OCI-LY7 (cell line): Measurements from ENCODE around the gene HTR3D. TPM values are rescaled to one million over a fixed set of nuclear protein-coding genes. Genes with fewer than 3 reads are reported as not detected.

Experiments used
- Bru-seq: library from RNA; stranded (reverse); fragments of 400-500 nt; gene quantifications from one replicate; lab custom pipeline; 2021; lab: Mats Ljungman, UMichigan
- BruChase-seq, 2 experiments: library from RNA; stranded (reverse); fragments of 400-500 nt; gene quantifications; one replicate each; lab custom pipeline; 2021; lab: Mats Ljungman, UMichigan
- BruUV-seq: library from RNA; stranded (reverse); fragments of 400-500 nt; replicated peaks from 2 replicates; lab custom pipeline; 2021; lab: Mats Ljungman, UMichigan
- CTCF ChIA-PET: fragments of 300-600 bp; sonication (Branson Sonifier 250); formaldehyde crosslinking; loops from one replicate; lab custom pipeline; 2022; ENCODE audit warnings: antibody characterized with exemption; ENCODE audit not compliant: unreplicated experiment; lab: Charles Lee
- POLR2A ChIA-PET: fragments of 300-600 bp; sonication (Branson Sonifier 250); formaldehyde crosslinking; loops from one replicate; lab custom pipeline; 2022; ENCODE audit warnings: antibody characterized with exemption; lab: Charles Lee
- DNase-seq: peaks from one replicate; pipeline ENCODE4 v3.0.0-alpha.2; 2015; ENCODE audit warnings: low spot score
- H2AFZ ChIP-seq: fragments of 200-600 bp; sonication (generic), shearing (Covaris generic); 2 replicates; pipeline ENCODE4 v1.6.1; 2014; ENCODE audit warnings: mild to moderate bottlenecking, antibody characterized with exemption, low read length, moderate library complexity
- H3K27ac ChIP-seq: fragments of 200-600 bp; sonication (generic); 2 replicates; pipeline ENCODE4 v1.5.1; 2014; ENCODE audit warnings: mixed run types, low read depth, mild to moderate bottlenecking, moderate library complexity, low read length, inconsistent platforms; ENCODE audit not compliant: poor library complexity, severe bottlenecking
- H3K36me3 ChIP-seq: fragments of 200-600 bp; sonication (generic); 2 replicates; pipeline ENCODE4 v1.6.1; 2014; ENCODE audit warnings: mild to moderate bottlenecking, antibody characterized with exemption, low read length, moderate library complexity, mixed read lengths; ENCODE audit not compliant: insufficient read depth
- H3K4me1 ChIP-seq: fragments of 200-600 bp; sonication (generic); 2 replicates; pipeline ENCODE4 v1.5.1; 2014; ENCODE audit warnings: mild to moderate bottlenecking, low read length; ENCODE audit not compliant: insufficient read depth, poor library complexity, severe bottlenecking
- H3K4me2 ChIP-seq: fragments of 200-600 bp; sonication (generic); 2 replicates; pipeline ENCODE4 v1.6.1; 2014; ENCODE audit warnings: mild to moderate bottlenecking, low read length
- H3K4me3 ChIP-seq: fragments of 200-600 bp; sonication (generic); 2 replicates; pipeline ENCODE4 v1.5.1; 2014; ENCODE audit warnings: mild to moderate bottlenecking, low read depth, low read length; ENCODE audit not compliant: poor library complexity, severe bottlenecking
- H3K79me2 ChIP-seq: fragments of 200-600 bp; sonication (generic); 2 replicates; pipeline ENCODE4 v1.6.1; 2016; ENCODE audit warnings: low read depth, mild to moderate bottlenecking, low read length, moderate library complexity, mixed read lengths; ENCODE audit not compliant: insufficient read depth
- H3K9me2 ChIP-seq: fragments of 200-600 bp; sonication (generic); 2 replicates; pipeline ENCODE4 v1.6.1; 2016; ENCODE audit warnings: mild to moderate bottlenecking, low read length, mixed read lengths; ENCODE audit not compliant: insufficient read depth
- H3K9me3 ChIP-seq: fragments of 200-600 bp; sonication (generic); 2 replicates; pipeline ENCODE4 v1.6.1; 2014; ENCODE audit warnings: mild to moderate bottlenecking, mixed run types, low read length, mixed read lengths
- H4K20me1 ChIP-seq: fragments of 200-600 bp; sonication (generic); 2 replicates; pipeline ENCODE4 v1.6.1; 2014; ENCODE audit warnings: mild to moderate bottlenecking, antibody characterized with exemption, low read length, moderate library complexity, mixed read lengths; ENCODE audit not compliant: insufficient read depth
- CTCF ChIP-seq: fragments of 200-600 bp; sonication (generic); conservative IDR thresholded peaks from 2 replicates; pipeline ENCODE4 v1.5.1; 2014; ENCODE audit warnings: mild to moderate bottlenecking, antibody characterized with exemption, low read length, moderate library complexity, mixed read lengths
- EZH2phosphoT487 ChIP-seq: fragments of 200-600 bp; sonication (generic); IDR thresholded peaks from 2 replicates; pipeline ENCODE4 v1.6.1; 2018; ENCODE audit warnings: low read depth, borderline replicate concordance, mild to moderate bottlenecking, mixed run types, antibody characterized with exemption, low read length, moderate library complexity, mixed read lengths
- intact Hi-C: fragments of 100-400 bp; cut with micrococcal nuclease; formaldehyde crosslinking; loops from one replicate; pipeline ENCODE4 v1.10.0; 2022; ENCODE audit not compliant: unreplicated experiment
- long read RNA-seq: library from polyadenylated mRNA; stranded (forward); transcript quantifications from one replicate; pipeline ENCODE4 v2.0.0, GENCODE V29; 2022
- total RNA-seq, 2 experiments: library from RNA; depleted of rRNA in 1 of 2; stranded (reverse); fragments of >200 nt in 1 of 2; shearing (Covaris generic) in 1 of 2; gene quantifications; 2 replicates each; pipeline ENCODE4 v1.2.3, GENCODE V29; 2014 to 2022

Gene HTR3D
- total RNA-seq (2014; rRNA removed; shearing (Covaris generic)) (not detected in 2 replicates), total RNA-seq (2022) (not detected in 2 replicates), Bru-seq, nascent RNA (not detected), BruChase-seq, experiment 1, labeled RNA remaining after a 6-hour chase (not detected), BruChase-seq, experiment 2, labeled RNA remaining after a 2-hour chase (not detected)
- long read RNA-seq = 0 reads

- TF ChIP-seq CTCF (no peak), EZH2phosphoT487 (no peak)
- Histone ChIP-seq H3K9me3 (no peaks in the 10 kb centered on the region), H3K27ac (no peak within 1 kb of the TSS), H3K79me2 (no peaks in the 10 kb centered on the region), H3K4me3 (no peak within 1 kb of the TSS), H3K36me3 (no peaks in the 10 kb centered on the region), H3K4me2 (no peak within 1 kb of the TSS), H4K20me1 (no peaks in the 10 kb centered on the region), H3K9me2 (no peaks in the 10 kb centered on the region), H3K4me1 (no peaks in the 10 kb centered on the region), H2AFZ (no peak within 1 kb of the TSS)
- no peak for DNase-seq
- CTCF ChIA-PET = no interaction called here
- POLR2A ChIA-PET = no interaction called here
- intact Hi-C loops = no loop called here
- BruUV-seq = no TSS peak
These were observed at the start of gene HTR3D for GRCh38 chr3:184031187-184031792. Gene HTR3D, plus strand, starts transcription at chr3:184031742. Its CDS starts 0 bp downstream, at chr3:184031742.

- no peaks in the 10 kb centered on the region for H4K20me1 ChIP-seq
- H3K4me2 ChIP-seq = no peak overlapping the region
- peaks cover 5% of the 10 kb centered on the region for H3K4me1 ChIP-seq
- TF ChIP-seq CTCF = no peak
- no peak for TF ChIP-seq EZH2phosphoT487
- no peaks in the 10 kb centered on the region for H3K9me2 ChIP-seq
- intact Hi-C loops = no loop called here
- H3K4me3 ChIP-seq = no peak overlapping the region
- POLR2A ChIA-PET = interaction anchor here (1.0 to 1.5 kb wide), 3 partner anchors 11 to 24 kb away, joined by 3 to 6 read pairs (median 5); no protein-coding TSS in a partner anchor
- CTCF ChIA-PET = no interaction called here
- H3K79me2 ChIP-seq = no peaks in the 10 kb centered on the region
- no peaks in the 10 kb centered on the region for H3K9me3 ChIP-seq
- H3K27ac ChIP-seq = no peak overlapping the region
- H2AFZ ChIP-seq = no peak overlapping the region
- BruUV-seq = no TSS peak
- DNase-seq = no peak
- peaks cover 14% of the 10 kb centered on the region; the same call in 1 of the 2 replicates for H3K36me3 ChIP-seq
These were observed 49.4 kb upstream of the HTR3D start for GRCh38 chr3:183981990-183982644.
